ENCODE measurements around the gene BAZ1A. TPM values are rescaled to one million over a fixed set of nuclear protein-coding genes. Genes with fewer than 3 reads are reported as not detected.

Gene BAZ1A
- polyA plus RNA-seq, 1 donor from 2014 or later: 18.1 TPM

- no peaks in the 10 kb centered on the region for H3F3A ChIP-seq (ENCODE audit: insufficient read depth, low read length, poor library complexity, severe bottlenecking)
- TF ChIP-seq CTCF (IDR thresholded peaks at IDR 0.05; ENCODE audit: poor library complexity, severe bottlenecking): no peak
- TF ChIP-seq EZH2 (IDR thresholded peaks at IDR 0.05; ENCODE audit: borderline replicate concordance, insufficient read depth, low read length, poor library complexity, severe bottlenecking): no peak
- no peak for TF ChIP-seq EP300 (conservative IDR thresholded peaks at IDR 0.05; ENCODE audit: poor library complexity, severe bottlenecking)
- TF ChIP-seq RAD21 (conservative IDR thresholded peaks at IDR 0.05): no peak
- TF ChIP-seq TAF1 (IDR thresholded peaks at IDR 0.05; ENCODE audit: low read depth): no peak
- TF ChIP-seq, protein P1, sequence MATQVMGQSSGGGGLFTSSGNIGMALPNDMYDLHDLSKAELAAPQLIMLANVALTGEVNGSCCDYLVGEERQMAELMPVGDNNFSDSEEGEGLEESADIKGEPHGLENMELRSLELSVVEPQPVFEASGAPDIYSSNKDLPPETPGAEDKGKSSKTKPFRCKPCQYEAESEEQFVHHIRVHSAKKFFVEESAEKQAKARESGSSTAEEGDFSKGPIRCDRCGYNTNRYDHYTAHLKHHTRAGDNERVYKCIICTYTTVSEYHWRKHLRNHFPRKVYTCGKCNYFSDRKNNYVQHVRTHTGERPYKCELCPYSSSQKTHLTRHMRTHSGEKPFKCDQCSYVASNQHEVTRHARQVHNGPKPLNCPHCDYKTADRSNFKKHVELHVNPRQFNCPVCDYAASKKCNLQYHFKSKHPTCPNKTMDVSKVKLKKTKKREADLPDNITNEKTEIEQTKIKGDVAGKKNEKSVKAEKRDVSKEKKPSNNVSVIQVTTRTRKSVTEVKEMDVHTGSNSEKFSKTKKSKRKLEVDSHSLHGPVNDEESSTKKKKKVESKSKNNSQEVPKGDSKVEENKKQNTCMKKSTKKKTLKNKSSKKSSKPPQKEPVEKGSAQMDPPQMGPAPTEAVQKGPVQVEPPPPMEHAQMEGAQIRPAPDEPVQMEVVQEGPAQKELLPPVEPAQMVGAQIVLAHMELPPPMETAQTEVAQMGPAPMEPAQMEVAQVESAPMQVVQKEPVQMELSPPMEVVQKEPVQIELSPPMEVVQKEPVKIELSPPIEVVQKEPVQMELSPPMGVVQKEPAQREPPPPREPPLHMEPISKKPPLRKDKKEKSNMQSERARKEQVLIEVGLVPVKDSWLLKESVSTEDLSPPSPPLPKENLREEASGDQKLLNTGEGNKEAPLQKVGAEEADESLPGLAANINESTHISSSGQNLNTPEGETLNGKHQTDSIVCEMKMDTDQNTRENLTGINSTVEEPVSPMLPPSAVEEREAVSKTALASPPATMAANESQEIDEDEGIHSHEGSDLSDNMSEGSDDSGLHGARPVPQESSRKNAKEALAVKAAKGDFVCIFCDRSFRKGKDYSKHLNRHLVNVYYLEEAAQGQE (IDR thresholded peaks at IDR 0.05; ENCODE audit: borderline replicate concordance): no peak
- no peaks in the 10 kb centered on the region for H3K36me3 ChIP-seq (ENCODE audit: insufficient read depth, low read length)
- H4K20me1 ChIP-seq (ENCODE audit: insufficient read depth): no peaks in the 10 kb centered on the region
- no peak overlapping the region for H3K27ac ChIP-seq (ENCODE audit: low read length)
- H2AFZ ChIP-seq (ENCODE audit: low read depth, low read length): no peak overlapping the region
- H3K9ac ChIP-seq (ENCODE audit: low read length): no peak overlapping the region
- H3K79me2 ChIP-seq (replicated peaks; ENCODE audit: insufficient read depth, low read length): no peaks in the 10 kb centered on the region
- no peaks in the 10 kb centered on the region for H3K9me2 ChIP-seq (ENCODE audit: insufficient read depth, low read length)
- H3K4me3 ChIP-seq (ENCODE audit: low read length): no peak overlapping the region
- H3K27me3 ChIP-seq (ENCODE audit: insufficient read depth, low read depth, low read length): no peaks in the 10 kb centered on the region
- H3K4me2 ChIP-seq (ENCODE audit: low read length): no peak overlapping the region
- no peaks in the 10 kb centered on the region for H3K9me3 ChIP-seq (ENCODE audit: low read length)
Observed at GRCh38 chr14:34853041-34853440, 22.1 kb downstream of the BAZ1A start.

DNA sequence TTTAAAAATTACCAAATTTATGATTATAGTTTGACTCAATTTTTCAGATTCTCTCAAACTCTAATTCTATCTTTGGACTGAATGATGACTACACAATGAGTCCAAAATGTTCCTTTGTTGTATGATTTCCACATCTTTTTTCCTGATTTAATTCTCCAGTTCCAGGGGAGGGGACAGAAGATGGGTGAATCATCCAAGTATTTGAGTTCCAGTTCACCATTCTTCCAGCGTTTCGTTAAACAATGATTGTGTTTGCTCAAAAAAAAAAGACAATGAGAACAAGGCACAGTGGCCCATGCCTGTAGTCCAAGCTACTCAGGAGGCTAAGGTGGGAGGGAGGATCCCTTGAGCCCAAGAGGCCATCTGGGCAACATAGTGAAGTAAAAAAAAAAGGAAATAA lies 23.8 kb downstream of the BAZ1A start:
- no peaks in the 10 kb centered on the region for H3K79me2 ChIP-seq (replicated peaks; ENCODE audit: insufficient read depth, low read length)
- H3K4me3 ChIP-seq (ENCODE audit: low read length): no peak overlapping the region
- no peak overlapping the region for H2AFZ ChIP-seq (ENCODE audit: low read depth, low read length)
- H3K9ac ChIP-seq (ENCODE audit: low read length): no peak overlapping the region
- no peak overlapping the region for H3K4me2 ChIP-seq (ENCODE audit: low read length)
- no peaks in the 10 kb centered on the region for H3K9me3 ChIP-seq (ENCODE audit: low read length)
- no peak overlapping the region for H3K27ac ChIP-seq (ENCODE audit: low read length)
- H3F3A ChIP-seq (ENCODE audit: insufficient read depth, low read length, poor library complexity, severe bottlenecking): no peaks in the 10 kb centered on the region
- no peaks in the 10 kb centered on the region for H3K36me3 ChIP-seq (ENCODE audit: insufficient read depth, low read length)
- no peaks in the 10 kb centered on the region for H3K9me2 ChIP-seq (ENCODE audit: insufficient read depth, low read length)
- TF ChIP-seq EZH2 (IDR thresholded peaks at IDR 0.05; ENCODE audit: borderline replicate concordance, insufficient read depth, low read length, poor library complexity, severe bottlenecking) (no peak), TAF1 (IDR thresholded peaks at IDR 0.05; ENCODE audit: low read depth) (no peak), POLR2AphosphoS5 (IDR thresholded peaks at IDR 0.05) (no peak), EP300 (conservative IDR thresholded peaks at IDR 0.05; ENCODE audit: poor library complexity, severe bottlenecking) (no peak), CTCF (IDR thresholded peaks at IDR 0.05; ENCODE audit: poor library complexity, severe bottlenecking) (no peak), SMC3 (conservative IDR thresholded peaks at IDR 0.05; ENCODE audit: poor library complexity) (no peak), RAD21 (conservative IDR thresholded peaks at IDR 0.05) (no peak), MXI1 (conservative IDR thresholded peaks at IDR 0.05; ENCODE audit: poor library complexity, severe bottlenecking) (no peak)
- TF ChIP-seq, protein P1 (IDR thresholded peaks at IDR 0.05; ENCODE audit: borderline replicate concordance): no peak
- H4K20me1 ChIP-seq (ENCODE audit: insufficient read depth): no peaks in the 10 kb centered on the region
- no peaks in the 10 kb centered on the region for H3K27me3 ChIP-seq (ENCODE audit: insufficient read depth, low read depth, low read length)
